HFFc6 (cell line): ENCODE results near the gene SDK2. TPM values are rescaled to one million over a fixed set of nuclear protein-coding genes. Genes with fewer than 3 reads are reported as not detected.

ENCODE experiments used
- DNase-seq: peaks from one replicate; pipeline ENCODE4 v3.0.0-alpha.2; 2018
- H3K27ac Mint-ChIP-seq: 2 replicates; pipeline ENCODE4 v1.8.0; 2020; ENCODE audit warnings: mild to moderate bottlenecking, mixed read lengths
- H3K27me3 Mint-ChIP-seq: 2 replicates; pipeline ENCODE4 v1.8.0; 2021; ENCODE audit warnings: mild to moderate bottlenecking, moderate library complexity, mixed read lengths; ENCODE audit not compliant: insufficient read depth
- H3K36me3 Mint-ChIP-seq: 2 replicates; pipeline ENCODE4 v1.8.0; 2021; ENCODE audit warnings: low read depth, mixed read lengths
- H3K4me1 Mint-ChIP-seq: 2 replicates; pipeline ENCODE4 v1.8.0; 2020; ENCODE audit warnings: low read depth, mixed read lengths
- H3K4me3 Mint-ChIP-seq: 2 replicates; pipeline ENCODE4 v1.8.0; 2020; ENCODE audit warnings: mild to moderate bottlenecking, moderate library complexity, mixed read lengths
- H3K9me3 Mint-ChIP-seq: 2 replicates; pipeline ENCODE4 v1.8.0; 2020; ENCODE audit warnings: mild to moderate bottlenecking, mixed read lengths
- CTCF ChIP-seq: fragments of 200-600 bp; sonication (generic); IDR thresholded peaks from 2 replicates; pipeline ENCODE4 v1.5.0; 2021; ENCODE audit warnings: antibody characterized with exemption, mild to moderate bottlenecking
- total RNA-seq, 6 experiments: library from RNA; stranded (reverse); fragmentation: NEBNext Ultra II Directional; extraction: Animal tissue kit (Norgen Biotek cat#: 25700); gene quantifications; 2 replicates in 1 of 6; 3 replicates in 5 of 6; pipeline ENCODE4 v1.2.3, GENCODE V29; 2021

Gene SDK2
- total RNA-seq, 6 experiments from 2014 or later = 0.03 TPM; not detected in 4

DNA sequence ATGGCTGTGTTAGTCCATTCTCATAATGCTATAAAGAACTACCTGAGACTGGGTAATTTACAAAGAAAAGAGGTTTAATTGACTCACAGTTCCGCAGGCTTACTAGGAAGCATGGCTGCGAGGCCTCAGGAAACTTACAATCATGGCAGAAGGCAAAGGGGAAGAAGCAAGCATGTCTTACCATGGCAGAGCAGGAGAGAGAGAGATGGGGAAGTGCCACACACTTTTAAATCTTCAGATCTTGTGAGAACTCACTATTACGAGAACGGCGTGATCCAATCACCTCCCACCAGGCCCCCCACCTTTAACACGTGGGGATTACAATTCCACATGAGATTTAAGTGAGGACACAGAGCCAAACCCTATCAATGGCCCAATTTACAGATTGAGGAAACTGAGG is 96.5 kb downstream of the SDK2 start:
- H3K36me3 Mint-ChIP-seq = peaks cover 13% of the 10 kb centered on the region
- no peak overlapping the region for H3K27ac Mint-ChIP-seq

GRCh38 chr17:73546770-73547536 is 97.3 kb downstream of the SDK2 start:
- Mint-ChIP-seq H3K4me3 (no peak overlapping the region), H3K4me1 (no peaks in the 10 kb centered on the region), H3K27me3 (no peaks in the 10 kb centered on the region; the same call in 1 of the 2 replicates), H3K36me3 (peaks cover 13% of the 10 kb centered on the region), H3K9me3 (peaks cover 64% of the 10 kb centered on the region), H3K27ac (no peak overlapping the region)
- DNase-seq = no peak
- no peak for TF ChIP-seq CTCF

More for the DNA sequence above, 96.5 kb downstream of the SDK2 start:
- Mint-ChIP-seq H3K4me3 (no peak overlapping the region), H3K9me3 (peaks cover 65% of the 10 kb centered on the region), H3K27me3 (no peaks in the 10 kb centered on the region; the same call in 1 of the 2 replicates), H3K4me1 (no peaks in the 10 kb centered on the region)
- no peak for DNase-seq
- TF ChIP-seq CTCF = no peak

GRCh38 chr17:73546114-73546513 is 98.1 kb downstream of the SDK2 start:
- no peak for DNase-seq
- no peak overlapping the region for H3K4me3 Mint-ChIP-seq
- H3K27ac Mint-ChIP-seq = no peak overlapping the region
- peaks cover 13% of the 10 kb centered on the region for H3K36me3 Mint-ChIP-seq
- H3K4me1 Mint-ChIP-seq = no peaks in the 10 kb centered on the region
- no peak for TF ChIP-seq CTCF
- H3K27me3 Mint-ChIP-seq = no peaks in the 10 kb centered on the region; the same call in 1 of the 2 replicates
- peaks cover 62% of the 10 kb centered on the region for H3K9me3 Mint-ChIP-seq

- Mint-ChIP-seq H3K36me3 (peaks cover 13% of the 10 kb centered on the region), H3K4me1 (no peaks in the 10 kb centered on the region), H3K27ac (no peak overlapping the region), H3K9me3 (peaks cover 55% of the 10 kb centered on the region), H3K4me3 (no peak overlapping the region), H3K27me3 (no peaks in the 10 kb centered on the region; the same call in 1 of the 2 replicates)
- no peak for TF ChIP-seq CTCF
- no peak for DNase-seq
Measured at GRCh38 chr17:73545109-73546032, 98.9 kb downstream of the SDK2 start.

DNA sequence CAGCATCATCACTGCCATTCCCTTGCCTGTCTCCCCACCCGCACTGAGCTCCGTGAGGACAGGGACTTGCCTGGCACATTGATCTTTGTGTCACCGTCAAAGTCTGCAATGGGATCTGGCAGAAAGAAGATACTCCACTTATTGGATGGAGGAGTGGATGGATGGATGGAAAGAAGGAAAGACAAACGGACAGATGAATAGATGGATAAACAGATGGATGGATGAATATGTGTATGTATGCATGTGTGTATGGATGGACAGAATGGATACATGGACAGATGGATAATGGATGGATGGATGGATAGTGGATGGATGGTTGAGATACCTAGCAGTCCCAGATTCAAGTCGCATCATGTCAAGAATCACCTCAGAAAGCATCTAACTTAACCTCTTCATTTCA is 99.9 kb downstream of the SDK2 start:
- Mint-ChIP-seq H3K36me3 (peaks cover 12% of the 10 kb centered on the region), H3K4me3 (no peak overlapping the region), H3K27ac (no peak overlapping the region), H3K4me1 (no peaks in the 10 kb centered on the region), H3K27me3 (no peaks in the 10 kb centered on the region; the same call in 1 of the 2 replicates), H3K9me3 (peaks cover 52% of the 10 kb centered on the region)
- no peak for TF ChIP-seq CTCF
- no peak for DNase-seq
